Chondrocyte (in vitro differentiated cells): ENCODE data around the gene ACAP3. TPM values are rescaled to one million over a fixed set of nuclear protein-coding genes. Genes with fewer than 3 reads are reported as not detected.

ENCODE experiments used
- DNase-seq: peaks from one replicate; pipeline ENCODE4 v3.0.0; 2021; ENCODE audit warnings: mixed read lengths, low spot score
- H3K27ac Mint-ChIP-seq: one replicate; pipeline ENCODE4 v1.8.0; 2021; ENCODE audit warnings: mild to moderate bottlenecking, moderate library complexity, mixed read lengths; ENCODE audit not compliant: unreplicated experiment
- H3K27me3 Mint-ChIP-seq: 2 replicates; pipeline ENCODE4 v1.8.0; 2021; ENCODE audit warnings: low read depth, mixed read lengths
- H3K36me3 Mint-ChIP-seq: 2 replicates; pipeline ENCODE4 v1.8.0; 2021; ENCODE audit warnings: low read depth, mixed read lengths
- H3K4me1 Mint-ChIP-seq: 2 replicates; pipeline ENCODE4 v1.8.0; 2021; ENCODE audit warnings: low read depth, mild to moderate bottlenecking, mixed read lengths
- H3K4me3 Mint-ChIP-seq: one replicate; pipeline ENCODE4 v1.8.0; 2021; ENCODE audit warnings: mild to moderate bottlenecking, moderate library complexity, mixed read lengths; ENCODE audit not compliant: unreplicated experiment
- H3K9me3 Mint-ChIP-seq: 2 replicates; pipeline ENCODE4 v1.8.0; 2021; ENCODE audit warnings: low read depth, mixed read lengths
- total RNA-seq: library from RNA; stranded (reverse); gene quantifications from 3 replicates; pipeline ENCODE4 v1.2.1, GENCODE V29; 2021
- TF ChIP-seq, protein P1 (sequence below): fragments of 200-600 bp; sonication (generic); IDR thresholded peaks from 2 replicates; pipeline ENCODE4 v1.5.0; 2021; ENCODE audit warnings: antibody characterized with exemption, mild to moderate bottlenecking, moderate library complexity

The ACAP3 gene
- total RNA-seq, 1 donor from 2014 or later = 51.9 TPM

DNA sequence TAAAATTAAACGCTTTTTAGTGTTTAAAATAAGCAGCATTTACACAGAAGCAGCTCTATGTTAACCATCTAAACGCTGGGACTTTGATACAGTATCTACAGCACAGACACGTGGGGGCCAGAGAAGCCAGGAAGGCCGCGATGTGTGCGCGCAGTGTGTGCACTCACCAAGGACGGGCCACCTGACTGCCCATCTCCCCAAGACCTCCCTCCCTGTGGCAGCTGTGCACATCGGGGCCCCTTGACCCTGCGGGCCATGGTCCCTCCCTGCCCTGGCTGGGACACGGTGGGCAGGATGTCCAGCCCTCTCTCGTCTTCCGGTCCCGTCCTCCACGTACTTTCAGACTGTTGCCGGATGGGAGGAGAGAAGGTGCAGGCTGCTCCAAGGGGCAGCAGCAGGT lies 27.6 kb upstream of the ACAP3 start:
- DNase-seq = no peak
- no peaks in the 10 kb centered on the region for H3K36me3 Mint-ChIP-seq
- no peak overlapping the region for H3K4me3 Mint-ChIP-seq
- H3K9me3 Mint-ChIP-seq = no peaks in the 10 kb centered on the region
- TF ChIP-seq, protein P1, sequence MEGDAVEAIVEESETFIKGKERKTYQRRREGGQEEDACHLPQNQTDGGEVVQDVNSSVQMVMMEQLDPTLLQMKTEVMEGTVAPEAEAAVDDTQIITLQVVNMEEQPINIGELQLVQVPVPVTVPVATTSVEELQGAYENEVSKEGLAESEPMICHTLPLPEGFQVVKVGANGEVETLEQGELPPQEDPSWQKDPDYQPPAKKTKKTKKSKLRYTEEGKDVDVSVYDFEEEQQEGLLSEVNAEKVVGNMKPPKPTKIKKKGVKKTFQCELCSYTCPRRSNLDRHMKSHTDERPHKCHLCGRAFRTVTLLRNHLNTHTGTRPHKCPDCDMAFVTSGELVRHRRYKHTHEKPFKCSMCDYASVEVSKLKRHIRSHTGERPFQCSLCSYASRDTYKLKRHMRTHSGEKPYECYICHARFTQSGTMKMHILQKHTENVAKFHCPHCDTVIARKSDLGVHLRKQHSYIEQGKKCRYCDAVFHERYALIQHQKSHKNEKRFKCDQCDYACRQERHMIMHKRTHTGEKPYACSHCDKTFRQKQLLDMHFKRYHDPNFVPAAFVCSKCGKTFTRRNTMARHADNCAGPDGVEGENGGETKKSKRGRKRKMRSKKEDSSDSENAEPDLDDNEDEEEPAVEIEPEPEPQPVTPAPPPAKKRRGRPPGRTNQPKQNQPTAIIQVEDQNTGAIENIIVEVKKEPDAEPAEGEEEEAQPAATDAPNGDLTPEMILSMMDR = no peak
- H3K4me1 Mint-ChIP-seq = peaks cover 9% of the 10 kb centered on the region
- no peak overlapping the region for H3K27ac Mint-ChIP-seq
- no peaks in the 10 kb centered on the region for H3K27me3 Mint-ChIP-seq

- DNase-seq = no peak
- TF ChIP-seq, protein P1 = no peak
- H3K4me3 Mint-ChIP-seq = no peak overlapping the region
- H3K36me3 Mint-ChIP-seq = no peaks in the 10 kb centered on the region
- no peaks in the 10 kb centered on the region for H3K27me3 Mint-ChIP-seq
- H3K4me1 Mint-ChIP-seq = peaks cover 9% of the 10 kb centered on the region
- no peaks in the 10 kb centered on the region for H3K9me3 Mint-ChIP-seq
- H3K27ac Mint-ChIP-seq = no peak overlapping the region
Observed at GRCh38 chr1:1334835-1335234, 27.1 kb upstream of the ACAP3 start.

- Mint-ChIP-seq H3K27ac (no peak overlapping the region), H3K36me3 (no peaks in the 10 kb centered on the region), H3K27me3 (no peaks in the 10 kb centered on the region), H3K9me3 (no peaks in the 10 kb centered on the region), H3K4me1 (peaks cover 9% of the 10 kb centered on the region), H3K4me3 (no peak overlapping the region)
- DNase-seq = no peak
- TF ChIP-seq, protein P1 = no peak
Observed at GRCh38 chr1:1333551-1334241, 26.0 kb upstream of the ACAP3 start.

DNA sequence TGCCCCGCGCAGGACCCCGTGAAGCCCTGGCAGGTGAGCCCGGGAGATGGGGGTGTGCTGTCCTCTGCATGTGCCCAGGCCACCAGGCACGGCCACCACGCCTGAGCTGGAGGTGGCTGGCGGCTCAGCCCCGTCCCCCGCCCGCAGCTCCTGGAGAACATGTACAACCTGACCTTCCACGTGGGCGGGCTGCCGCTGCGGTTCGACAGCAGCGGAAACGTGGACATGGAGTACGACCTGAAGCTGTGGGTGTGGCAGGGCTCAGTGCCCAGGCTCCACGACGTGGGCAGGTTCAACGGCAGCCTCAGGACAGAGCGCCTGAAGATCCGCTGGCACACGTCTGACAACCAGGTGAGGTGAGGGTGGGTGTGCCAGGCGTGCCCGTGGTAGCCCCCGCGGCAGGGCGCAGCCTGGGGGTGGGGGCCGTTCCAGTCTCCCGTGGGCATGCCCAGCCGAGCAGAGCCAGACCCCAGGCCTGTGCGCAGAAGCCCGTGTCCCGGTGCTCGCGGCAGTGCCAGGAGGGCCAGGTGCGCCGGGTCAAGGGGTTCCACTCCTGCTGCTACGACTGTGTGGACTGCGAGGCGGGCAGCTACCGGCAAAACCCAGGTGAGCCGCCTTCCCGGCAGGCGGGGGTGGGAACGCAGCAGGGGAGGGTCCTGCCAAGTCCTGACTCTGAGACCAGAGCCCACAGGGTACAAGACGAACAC lies 25.2 kb upstream of the ACAP3 start:
- no peak overlapping the region for H3K4me3 Mint-ChIP-seq
- no peaks in the 10 kb centered on the region for H3K36me3 Mint-ChIP-seq
- no peak overlapping the region for H3K27ac Mint-ChIP-seq
- TF ChIP-seq, protein P1 = no peak
- peaks cover 9% of the 10 kb centered on the region for H3K4me1 Mint-ChIP-seq
- no peaks in the 10 kb centered on the region for H3K9me3 Mint-ChIP-seq
- DNase-seq = no peak
- H3K27me3 Mint-ChIP-seq = no peaks in the 10 kb centered on the region

DNA sequence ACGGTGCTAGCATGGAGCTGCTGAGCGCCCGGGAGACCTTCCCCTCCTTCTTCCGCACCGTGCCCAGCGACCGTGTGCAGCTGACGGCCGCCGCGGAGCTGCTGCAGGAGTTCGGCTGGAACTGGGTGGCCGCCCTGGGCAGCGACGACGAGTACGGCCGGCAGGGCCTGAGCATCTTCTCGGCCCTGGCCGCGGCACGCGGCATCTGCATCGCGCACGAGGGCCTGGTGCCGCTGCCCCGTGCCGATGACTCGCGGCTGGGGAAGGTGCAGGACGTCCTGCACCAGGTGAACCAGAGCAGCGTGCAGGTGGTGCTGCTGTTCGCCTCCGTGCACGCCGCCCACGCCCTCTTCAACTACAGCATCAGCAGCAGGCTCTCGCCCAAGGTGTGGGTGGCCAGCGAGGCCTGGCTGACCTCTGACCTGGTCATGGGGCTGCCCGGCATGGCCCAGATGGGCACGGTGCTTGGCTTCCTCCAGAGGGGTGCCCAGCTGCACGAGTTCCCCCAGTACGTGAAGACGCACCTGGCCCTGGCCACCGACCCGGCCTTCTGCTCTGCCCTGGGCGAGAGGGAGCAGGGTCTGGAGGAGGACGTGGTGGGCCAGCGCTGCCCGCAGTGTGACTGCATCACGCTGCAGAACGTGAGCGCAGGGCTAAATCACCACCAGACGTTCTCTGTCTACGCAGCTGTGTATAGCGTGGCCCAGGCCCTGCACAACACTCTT lies 24.5 kb upstream of the ACAP3 start:
- TF ChIP-seq, protein P1 = no peak
- H3K9me3 Mint-ChIP-seq = no peaks in the 10 kb centered on the region
- H3K36me3 Mint-ChIP-seq = no peaks in the 10 kb centered on the region
- no peak overlapping the region for H3K4me3 Mint-ChIP-seq
- H3K27me3 Mint-ChIP-seq = no peaks in the 10 kb centered on the region
- H3K4me1 Mint-ChIP-seq = peaks cover 9% of the 10 kb centered on the region
- no peak for DNase-seq
- H3K27ac Mint-ChIP-seq = no peak overlapping the region
